GM12878 (cell line): ENCODE results near the gene C1GALT1.

Experiments
- CHD4 ChIP-seq: fragments of 200-600 bp; sonication (generic); IDR thresholded peaks from 2 replicates; pipeline ENCODE4 v1.6.1; 2016; ENCODE audit warnings: mild to moderate bottlenecking
- CREB1 ChIP-seq: IDR thresholded peaks from 2 replicates; pipeline ENCODE4 v1.6.1; 2012; ENCODE audit warnings: low read depth, mild to moderate bottlenecking, inconsistent platforms
- CTCF ChIP-seq, 3 experiments: IDR thresholded peaks in 2 of 3; conservative IDR thresholded peaks in 1 of 3; 2 replicates each; pipeline ENCODE4 v1.5.1; 2011; ENCODE audit warnings: low read depth in 3 of 3, low read length in 3 of 3, mild to moderate bottlenecking in 3 of 3, control low read depth in 2 of 3, moderate library complexity in 2 of 3, inconsistent platforms in 1 of 3, mixed read lengths in 1 of 3; ENCODE audit not compliant: control insufficient read depth in 2 of 3, insufficient read depth in 1 of 3; ENCODE audit errors: extremely low read depth in 1 of 3
- MAX ChIP-seq: IDR thresholded peaks from 2 replicates; pipeline ENCODE4 v1.6.1; 2012; ENCODE audit warnings: low read depth, low read length, improper control_type of control experiment
- POLR2AphosphoS5 ChIP-seq: IDR thresholded peaks from 2 replicates; pipeline ENCODE4 v1.6.1; 2011; ENCODE audit warnings: mild to moderate bottlenecking, low read length, inconsistent platforms
- SP1 ChIP-seq: IDR thresholded peaks from one replicate; pipeline ENCODE4 v1.6.1; 2011; ENCODE audit warnings: low read depth, low read length
- ZBTB33 ChIP-seq: fragments of 450-650 bp; IDR thresholded peaks from 2 replicates; pipeline ENCODE4 v1.6.1; 2017; ENCODE audit warnings: mild to moderate bottlenecking

GRCh38 chr7:7237978-7238267 is 55.6 kb downstream of the C1GALT1 start:
- no peak for TF ChIP-seq CTCF (IDR thresholded peaks at IDR 0.05 in 2 of 3, conservative IDR thresholded peaks at IDR 0.05 in 1 of 3; ENCODE audit: control insufficient read depth in 2 of 3, extremely low read depth in 1 of 3, insufficient read depth in 1 of 3, low read depth in 3 of 3, low read length in 3 of 3)
- no peak for TF ChIP-seq CHD4
- no peak for TF ChIP-seq ZBTB33
- TF ChIP-seq POLR2AphosphoS5, result no peak
- TF ChIP-seq SP1, result no peak
- TF ChIP-seq MAX, result no peak
- TF ChIP-seq CREB1, result no peak
